Measurements from ENCODE around the gene C20orf173.

C20orf173 gene

DNA sequence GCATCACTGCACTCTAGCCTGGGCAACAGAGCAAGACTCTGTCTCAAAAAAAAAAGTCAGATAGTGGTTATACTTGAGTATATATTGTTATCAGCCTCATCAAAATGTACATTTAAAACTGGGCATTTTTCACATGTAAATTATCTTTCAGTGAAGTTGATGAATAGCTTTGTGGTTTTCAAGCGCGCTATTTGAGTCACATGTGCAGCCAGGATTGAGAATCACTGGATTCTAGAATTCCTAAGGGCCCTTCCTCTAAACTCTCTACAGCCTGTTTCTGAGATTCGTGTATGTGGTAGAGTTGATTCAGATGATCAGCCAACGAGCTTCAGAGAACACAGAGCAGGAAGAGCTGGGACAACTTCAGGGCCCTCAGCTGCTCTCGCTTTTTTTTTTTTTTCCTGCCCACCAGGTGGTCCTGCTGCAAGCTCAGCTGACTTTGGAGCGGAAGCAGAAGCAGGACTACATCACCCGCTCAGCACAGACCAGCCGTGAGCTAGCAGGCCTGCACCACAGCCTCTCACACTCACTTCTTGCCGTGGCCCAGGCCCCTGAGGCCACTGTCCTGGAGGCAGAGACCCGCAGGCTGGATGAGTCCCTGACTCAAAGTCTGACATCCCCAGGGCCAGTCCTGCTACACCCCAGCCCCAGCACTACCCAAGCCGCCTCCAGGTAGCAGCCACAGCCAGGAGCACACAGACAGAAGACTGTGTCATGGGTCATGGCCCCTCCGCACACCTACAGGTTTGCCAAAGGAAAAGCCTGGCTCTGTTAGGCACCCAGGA lies 18.3 kb downstream of the C20orf173 start:
- TF ChIP-seq, protein P1, sequence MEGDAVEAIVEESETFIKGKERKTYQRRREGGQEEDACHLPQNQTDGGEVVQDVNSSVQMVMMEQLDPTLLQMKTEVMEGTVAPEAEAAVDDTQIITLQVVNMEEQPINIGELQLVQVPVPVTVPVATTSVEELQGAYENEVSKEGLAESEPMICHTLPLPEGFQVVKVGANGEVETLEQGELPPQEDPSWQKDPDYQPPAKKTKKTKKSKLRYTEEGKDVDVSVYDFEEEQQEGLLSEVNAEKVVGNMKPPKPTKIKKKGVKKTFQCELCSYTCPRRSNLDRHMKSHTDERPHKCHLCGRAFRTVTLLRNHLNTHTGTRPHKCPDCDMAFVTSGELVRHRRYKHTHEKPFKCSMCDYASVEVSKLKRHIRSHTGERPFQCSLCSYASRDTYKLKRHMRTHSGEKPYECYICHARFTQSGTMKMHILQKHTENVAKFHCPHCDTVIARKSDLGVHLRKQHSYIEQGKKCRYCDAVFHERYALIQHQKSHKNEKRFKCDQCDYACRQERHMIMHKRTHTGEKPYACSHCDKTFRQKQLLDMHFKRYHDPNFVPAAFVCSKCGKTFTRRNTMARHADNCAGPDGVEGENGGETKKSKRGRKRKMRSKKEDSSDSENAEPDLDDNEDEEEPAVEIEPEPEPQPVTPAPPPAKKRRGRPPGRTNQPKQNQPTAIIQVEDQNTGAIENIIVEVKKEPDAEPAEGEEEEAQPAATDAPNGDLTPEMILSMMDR (IDR thresholded peaks at IDR 0.05; ENCODE audit: low read depth, low read length) = no peak
- no peak overlapping the region for H3K4me3 ChIP-seq (ENCODE audit: low read depth, low read length)
- in situ Hi-C loops (cut with HindIII; ENCODE audit: low sequenced_read_pairs) = no loop called here
- no peak for DNase-seq (ENCODE audit: low read depth, low spot score)

DNA sequence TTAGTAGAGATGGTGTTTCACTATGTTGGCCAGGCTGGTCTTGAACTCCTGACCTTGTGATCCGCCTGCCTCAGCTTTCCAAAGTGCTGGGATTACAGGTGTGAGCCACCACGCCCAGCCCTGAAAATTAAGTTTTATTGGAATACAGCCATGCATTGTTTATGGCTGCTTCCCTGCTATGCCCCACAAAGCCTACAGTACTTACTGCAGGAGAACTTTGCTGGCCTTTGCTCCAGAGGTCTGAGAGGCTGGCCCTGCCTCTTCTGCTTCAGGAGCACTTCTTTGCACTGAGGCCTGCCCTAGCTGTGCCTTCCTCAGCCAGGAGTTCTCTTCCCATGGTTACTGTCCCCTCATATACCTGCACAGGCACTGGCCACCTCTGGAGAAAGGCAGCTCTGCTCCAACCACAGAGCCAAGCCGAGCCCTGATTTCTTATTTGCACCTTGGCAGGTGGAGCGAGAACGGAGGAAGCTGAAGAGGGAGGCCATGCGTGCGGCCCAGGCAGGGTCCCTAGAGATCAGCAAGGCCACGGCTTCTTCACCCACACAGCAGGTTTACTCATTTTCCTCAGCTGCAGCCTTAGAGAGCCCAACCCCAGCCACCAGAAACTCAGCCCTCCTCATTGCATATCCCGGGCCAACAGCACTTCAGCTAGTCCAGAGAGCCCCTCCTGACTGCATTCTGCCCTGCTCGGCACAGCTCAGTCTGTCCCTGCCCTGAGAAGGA lies 20.8 kb downstream of the C20orf173 start:
- DNase-seq (ENCODE audit: low read depth, low spot score) = no peak
- TF ChIP-seq, protein P1 (IDR thresholded peaks at IDR 0.05; ENCODE audit: low read depth, low read length) = no peak
- in situ Hi-C loops (cut with HindIII; ENCODE audit: low sequenced_read_pairs) = no loop called here

DNA sequence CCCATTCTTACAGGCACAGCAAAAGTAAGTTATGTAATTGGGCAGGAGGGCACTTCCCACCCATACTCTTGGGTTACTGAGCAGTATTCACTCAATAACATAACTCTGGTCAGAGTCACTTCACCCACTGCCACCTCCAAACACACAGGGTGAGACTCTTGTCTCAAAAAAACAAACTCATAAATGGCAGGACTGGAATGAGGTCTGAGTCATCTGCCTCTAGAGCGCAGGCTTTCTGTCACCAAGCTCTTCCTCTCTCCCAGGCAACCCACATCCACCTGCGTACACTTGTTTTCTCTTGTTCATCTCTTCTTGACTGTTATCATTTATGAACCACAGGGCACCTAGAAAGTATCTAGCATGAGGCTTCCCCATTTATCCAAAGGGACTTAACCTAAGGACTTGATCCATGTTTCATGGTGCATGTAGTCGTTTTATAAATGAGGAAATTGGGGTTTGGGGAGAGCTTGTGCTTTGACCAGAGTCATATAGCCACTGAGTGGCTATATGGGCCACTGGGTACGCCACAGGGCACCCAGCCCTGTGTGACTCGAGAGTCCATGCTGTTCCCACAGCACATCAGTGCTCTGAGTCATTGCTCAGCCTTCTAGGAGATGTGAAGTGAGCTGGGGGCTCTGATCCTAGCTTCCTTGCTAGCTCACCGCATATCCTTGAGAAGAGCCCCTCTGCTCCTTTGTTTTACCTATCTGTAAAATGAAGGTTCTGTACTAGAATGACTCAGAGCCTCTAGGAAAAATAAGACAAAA lies 22.4 kb downstream of the C20orf173 start:
- TF ChIP-seq, protein P1 (IDR thresholded peaks at IDR 0.05; ENCODE audit: low read depth, low read length) = no peak
- in situ Hi-C loops (cut with HindIII; ENCODE audit: low sequenced_read_pairs) = no loop called here
- H3K4me3 ChIP-seq (ENCODE audit: low read depth, low read length) = no peak overlapping the region
- DNase-seq (ENCODE audit: low read depth, low spot score) = peak; percentile 35

More for the DNA sequence above, 20.8 kb downstream of the C20orf173 start:
- H3K4me3 ChIP-seq (ENCODE audit: low read depth, low read length) = no peak overlapping the region

DNA sequence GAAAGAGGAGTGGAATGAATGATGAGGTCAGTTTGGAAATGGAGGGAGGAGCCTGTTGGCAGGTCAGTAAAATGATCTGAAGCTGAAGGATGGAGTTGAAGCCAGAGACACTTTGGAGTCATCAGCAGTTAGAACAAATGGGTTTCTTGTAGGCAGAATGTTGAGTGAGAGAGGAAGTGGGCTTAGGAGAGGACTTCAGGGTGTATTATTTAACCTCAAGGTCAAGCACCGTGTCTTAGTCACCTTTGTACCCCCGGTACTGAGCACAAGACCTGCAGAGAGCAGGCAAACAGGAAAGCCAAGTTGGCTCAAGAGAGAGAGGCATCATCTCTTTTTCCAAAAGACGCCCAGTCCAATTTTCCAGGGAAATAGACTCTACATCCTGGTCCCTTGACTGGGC lies 23.3 kb downstream of the C20orf173 start:
- in situ Hi-C loops (cut with HindIII; ENCODE audit: low sequenced_read_pairs) = no loop called here
- DNase-seq (ENCODE audit: low read depth, low spot score) = no peak
- TF ChIP-seq, protein P1 (IDR thresholded peaks at IDR 0.05; ENCODE audit: low read depth, low read length) = no peak
- H3K4me3 ChIP-seq (ENCODE audit: low read depth, low read length) = no peak overlapping the region

DNA sequence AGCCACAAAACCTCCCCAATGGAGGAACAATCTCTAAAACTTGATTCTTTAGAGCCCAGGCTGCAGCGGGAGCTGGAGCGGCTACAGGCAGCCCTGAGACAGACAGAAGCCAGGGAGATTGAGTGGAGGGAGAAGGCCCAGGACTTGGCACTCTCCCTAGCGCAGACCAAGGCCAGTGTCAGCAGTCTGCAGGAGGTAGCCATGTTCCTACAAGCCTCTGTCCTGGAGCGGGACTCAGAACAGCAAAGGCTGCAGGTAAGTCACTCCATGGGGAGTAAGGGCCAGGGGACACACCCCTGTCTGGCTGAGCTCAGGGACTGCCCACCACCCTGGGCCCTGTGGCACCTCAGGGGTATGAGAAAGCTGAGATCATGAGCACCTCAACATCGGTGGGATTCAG lies 24.7 kb downstream of the C20orf173 start:
- no peak for DNase-seq (ENCODE audit: low read depth, low spot score)
- in situ Hi-C loops (cut with HindIII; ENCODE audit: low sequenced_read_pairs) = no loop called here
- H3K4me3 ChIP-seq (ENCODE audit: low read depth, low read length) = no peak overlapping the region
- TF ChIP-seq, protein P1 (IDR thresholded peaks at IDR 0.05; ENCODE audit: low read depth, low read length) = no peak

DNA sequence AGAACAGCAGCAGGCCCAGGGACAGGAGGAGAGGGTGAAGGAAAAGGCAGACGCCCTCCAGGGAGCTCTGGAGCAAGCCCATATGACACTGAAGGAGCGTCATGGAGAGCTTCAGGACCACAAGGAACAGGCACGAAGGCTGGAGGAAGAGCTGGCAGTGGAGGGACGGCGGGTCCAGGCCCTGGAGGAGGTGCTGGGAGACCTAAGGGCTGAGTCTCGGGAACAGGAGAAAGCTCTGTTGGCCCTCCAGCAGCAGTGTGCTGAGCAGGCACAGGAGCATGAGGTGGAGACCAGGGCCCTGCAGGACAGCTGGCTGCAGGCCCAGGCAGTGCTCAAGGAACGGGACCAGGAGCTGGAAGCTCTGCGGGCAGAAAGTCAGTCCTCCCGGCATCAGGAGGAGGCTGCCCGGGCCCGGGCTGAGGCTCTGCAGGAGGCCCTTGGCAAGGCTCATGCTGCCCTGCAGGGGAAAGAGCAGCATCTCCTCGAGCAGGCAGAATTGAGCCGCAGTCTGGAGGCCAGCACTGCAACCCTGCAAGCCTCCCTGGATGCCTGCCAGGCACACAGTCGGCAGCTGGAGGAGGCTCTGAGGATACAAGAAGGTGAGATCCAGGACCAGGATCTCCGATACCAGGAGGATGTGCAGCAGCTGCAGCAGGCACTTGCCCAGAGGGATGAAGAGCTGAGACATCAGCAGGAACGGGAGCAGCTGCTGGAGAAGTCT lies 25.5 kb downstream of the C20orf173 start:
- H3K4me3 ChIP-seq (ENCODE audit: low read depth, low read length) = no peak overlapping the region
- in situ Hi-C loops (cut with HindIII; ENCODE audit: low sequenced_read_pairs) = no loop called here
- peak; percentile 77 for DNase-seq (ENCODE audit: low read depth, low spot score)
- TF ChIP-seq, protein P1 (IDR thresholded peaks at IDR 0.05; ENCODE audit: low read depth, low read length) = peak; percentile 1

All from astrocyte of the spinal cord (primary cell).